ENCODE data around the gene PLK2. TPM values are rescaled to one million over a fixed set of nuclear protein-coding genes. Genes with fewer than 3 reads are reported as not detected.

PLK2 gene
- total RNA-seq = 1 to 10 TPM; 2.3 to 4.1 TPM

GRCh38 chr5:58460002-58460731, at the start of gene PLK2:
TSS of gene PLK2 (minus strand) at chr5:58460086. CDS start at chr5:58459959, 127 bp downstream.
- Mint-ChIP-seq H3K36me3 (no peaks in the 10 kb centered on the region), H3K27me3 (peaks cover 6% of the 10 kb centered on the region), H3K27ac (peak within 1 kb of the TSS; percentile 20), H3K9me3 (no peaks in the 10 kb centered on the region), H3K4me3 (peak within 1 kb of the TSS; percentile 73), H3K4me1 (peaks cover 12% of the 10 kb centered on the region)
- DNase-seq = peak; percentile 81

GRCh38 chr5:58507715-58508114, 47.8 kb upstream of the PLK2 start:
- Mint-ChIP-seq H3K4me1 (no peaks in the 10 kb centered on the region), H3K36me3 (no peaks in the 10 kb centered on the region), H3K27ac (no peak overlapping the region), H3K4me3 (no peak overlapping the region), H3K9me3 (no peaks in the 10 kb centered on the region), H3K27me3 (peaks cover under 1% of the 10 kb centered on the region)
- DNase-seq = no peak

- DNase-seq = no peak
- Mint-ChIP-seq H3K4me3 (no peak overlapping the region), H3K4me1 (no peaks in the 10 kb centered on the region), H3K27me3 (no peaks in the 10 kb centered on the region), H3K27ac (no peak overlapping the region), H3K9me3 (no peaks in the 10 kb centered on the region), H3K36me3 (no peaks in the 10 kb centered on the region)
Measured at GRCh38 chr5:58505971-58506640, 46.2 kb upstream of the PLK2 start.

- no peak for DNase-seq
- Mint-ChIP-seq H3K27ac (no peak overlapping the region), H3K9me3 (no peaks in the 10 kb centered on the region), H3K4me3 (no peak overlapping the region), H3K36me3 (no peaks in the 10 kb centered on the region), H3K4me1 (no peaks in the 10 kb centered on the region), H3K27me3 (no peaks in the 10 kb centered on the region)
Measured at GRCh38 chr5:58505502-58505901, 45.6 kb upstream of the PLK2 start.

- Mint-ChIP-seq H3K9me3 (no peaks in the 10 kb centered on the region), H3K36me3 (no peaks in the 10 kb centered on the region), H3K27ac (no peak overlapping the region), H3K4me1 (no peaks in the 10 kb centered on the region), H3K4me3 (no peak overlapping the region), H3K27me3 (no peaks in the 10 kb centered on the region)
- DNase-seq = no peak
Measured at GRCh38 chr5:58504766-58505165, 44.9 kb upstream of the PLK2 start.

GRCh38 chr5:58503390-58504046, 43.6 kb upstream of the PLK2 start:
- Mint-ChIP-seq H3K9me3 (no peaks in the 10 kb centered on the region), H3K4me3 (no peak overlapping the region), H3K4me1 (no peaks in the 10 kb centered on the region), H3K27ac (no peak overlapping the region), H3K27me3 (no peaks in the 10 kb centered on the region), H3K36me3 (no peaks in the 10 kb centered on the region)
- no peak for DNase-seq

GRCh38 chr5:58501778-58502417, 42.0 kb upstream of the PLK2 start:
- Mint-ChIP-seq H3K4me1 (no peaks in the 10 kb centered on the region), H3K27ac (no peak overlapping the region), H3K36me3 (no peaks in the 10 kb centered on the region), H3K9me3 (no peaks in the 10 kb centered on the region), H3K4me3 (no peak overlapping the region), H3K27me3 (peaks cover 3% of the 10 kb centered on the region)
- DNase-seq = no peak

- Mint-ChIP-seq H3K27me3 (peaks cover 9% of the 10 kb centered on the region), H3K9me3 (no peaks in the 10 kb centered on the region), H3K4me1 (no peaks in the 10 kb centered on the region), H3K27ac (no peak overlapping the region), H3K4me3 (no peak overlapping the region), H3K36me3 (no peaks in the 10 kb centered on the region)
- DNase-seq = no peak
Measured at GRCh38 chr5:58499941-58500340, 40.1 kb upstream of the PLK2 start.

GRCh38 chr5:58499231-58499630, 39.3 kb upstream of the PLK2 start:
- H3K36me3 Mint-ChIP-seq = no peaks in the 10 kb centered on the region
- no peak overlapping the region for H3K27ac Mint-ChIP-seq
- H3K4me3 Mint-ChIP-seq = no peak overlapping the region
- H3K4me1 Mint-ChIP-seq = no peaks in the 10 kb centered on the region
- H3K27me3 Mint-ChIP-seq = peaks cover 9% of the 10 kb centered on the region
- DNase-seq = no peak
- no peaks in the 10 kb centered on the region for H3K9me3 Mint-ChIP-seq

GRCh38 chr5:58498340-58498942, 38.6 kb upstream of the PLK2 start:
- no peaks in the 10 kb centered on the region for H3K4me1 Mint-ChIP-seq
- H3K27ac Mint-ChIP-seq = no peak overlapping the region

GRCh38 chr5:58497921-58498320, 38.0 kb upstream of the PLK2 start:
- H3K27ac Mint-ChIP-seq = no peak overlapping the region
- no peak for DNase-seq
- peaks cover 9% of the 10 kb centered on the region for H3K27me3 Mint-ChIP-seq
- no peaks in the 10 kb centered on the region for H3K9me3 Mint-ChIP-seq
- H3K4me3 Mint-ChIP-seq = no peak overlapping the region
- no peaks in the 10 kb centered on the region for H3K4me1 Mint-ChIP-seq
- H3K36me3 Mint-ChIP-seq = no peaks in the 10 kb centered on the region

More at GRCh38 chr5:58498340-58498942, 38.6 kb upstream of the PLK2 start:
- Mint-ChIP-seq H3K27me3 (peaks cover 9% of the 10 kb centered on the region), H3K36me3 (no peaks in the 10 kb centered on the region), H3K4me3 (no peak overlapping the region), H3K9me3 (no peaks in the 10 kb centered on the region)
- DNase-seq = no peak

GRCh38 chr5:58497386-58497785, 37.5 kb upstream of the PLK2 start:
- no peak overlapping the region for H3K4me3 Mint-ChIP-seq
- H3K27me3 Mint-ChIP-seq = peaks cover 9% of the 10 kb centered on the region
- H3K36me3 Mint-ChIP-seq = no peaks in the 10 kb centered on the region
- H3K27ac Mint-ChIP-seq = no peak overlapping the region
- no peaks in the 10 kb centered on the region for H3K9me3 Mint-ChIP-seq
- H3K4me1 Mint-ChIP-seq = no peaks in the 10 kb centered on the region
- no peak for DNase-seq

GRCh38 chr5:58496488-58496887, 36.6 kb upstream of the PLK2 start:
- H3K9me3 Mint-ChIP-seq = no peaks in the 10 kb centered on the region
- H3K27ac Mint-ChIP-seq = no peak overlapping the region
- no peak overlapping the region for H3K4me3 Mint-ChIP-seq
- H3K4me1 Mint-ChIP-seq = no peaks in the 10 kb centered on the region
- H3K27me3 Mint-ChIP-seq = peaks cover 9% of the 10 kb centered on the region
- no peak for DNase-seq
- H3K36me3 Mint-ChIP-seq = no peaks in the 10 kb centered on the region

- H3K4me3 Mint-ChIP-seq = no peak overlapping the region
- H3K36me3 Mint-ChIP-seq = no peaks in the 10 kb centered on the region
- no peak overlapping the region for H3K27ac Mint-ChIP-seq
- no peaks in the 10 kb centered on the region for H3K4me1 Mint-ChIP-seq
- H3K9me3 Mint-ChIP-seq = no peaks in the 10 kb centered on the region
- no peak for DNase-seq
- H3K27me3 Mint-ChIP-seq = peaks cover 17% of the 10 kb centered on the region
Measured at GRCh38 chr5:58493141-58493540, 33.3 kb upstream of the PLK2 start.

All from activated naive CD8-positive, alpha-beta T cell treated with anti-CD3 and anti-CD28 coated beads for 36 hours (primary cell).